Kidney glomerular epithelial cell (primary cell): Measurements from ENCODE around the gene PAMR1.

Experiments used
- DNase-seq: peaks from one replicate; lab custom pipeline; 2025; lab: John Stamatoyannopoulos, UW

PAMR1 gene

GRCh38 chr11:35454362-35454761 is 71.1 kb downstream of the PAMR1 start:
- DNase-seq, result no peak

- DNase-seq, result no peak
Measured at GRCh38 chr11:35436581-35437250, 88.7 kb downstream of the PAMR1 start.

GRCh38 chr11:35433588-35433987 is 91.8 kb downstream of the PAMR1 start:
- DNase-seq, result no peak

- no peak for DNase-seq
Measured at GRCh38 chr11:35432464-35432863, 93.0 kb downstream of the PAMR1 start.

GRCh38 chr11:35427071-35427470 is 98.3 kb downstream of the PAMR1 start:
- DNase-seq, result no peak

- no peak for DNase-seq
Measured at GRCh38 chr11:35426351-35426750, 99.1 kb downstream of the PAMR1 start.

GRCh38 chr11:35425603-35426212 is 99.7 kb downstream of the PAMR1 start:
- no peak for DNase-seq

GRCh38 chr11:35424157-35424940 is 101.1 kb downstream of the PAMR1 start:
- DNase-seq, result no peak

- no peak for DNase-seq
Measured at GRCh38 chr11:35420371-35420770, 105.0 kb downstream of the PAMR1 start.

- DNase-seq, result no peak
Measured at GRCh38 chr11:35419830-35420333, 105.5 kb downstream of the PAMR1 start.

GRCh38 chr11:35419184-35419829 is 106.1 kb downstream of the PAMR1 start, which contains the start of gene SLC1A2:
Gene SLC1A2 (minus strand): TSS chr11:35419558. CDS start chr11:35418966, 592 bp downstream.
- no peak for DNase-seq

- DNase-seq, result no peak
Measured at GRCh38 chr11:35418282-35419183, 106.9 kb downstream of the PAMR1 start.

GRCh38 chr11:35415487-35415886 is 109.9 kb downstream of the PAMR1 start:
- no peak for DNase-seq

GRCh38 chr11:35414776-35415175 is 110.6 kb downstream of the PAMR1 start:
- DNase-seq, result no peak

- DNase-seq, result no peak
Measured at GRCh38 chr11:35414311-35414710, 111.1 kb downstream of the PAMR1 start.

GRCh38 chr11:35413598-35413997 is 111.8 kb downstream of the PAMR1 start:
- DNase-seq, result no peak

GRCh38 chr11:35412285-35412684 is 113.1 kb downstream of the PAMR1 start:
- DNase-seq, result no peak

- DNase-seq, result no peak
Measured at GRCh38 chr11:35407041-35407440, 118.4 kb downstream of the PAMR1 start.

- DNase-seq, result no peak
Measured at GRCh38 chr11:35404388-35404775, 121.0 kb downstream of the PAMR1 start.

GRCh38 chr11:35403765-35404387 is 121.5 kb downstream of the PAMR1 start:
- DNase-seq, result no peak
